Measurements from ENCODE around the gene ZNF76. TPM values are rescaled to one million over a fixed set of nuclear protein-coding genes. Genes with fewer than 3 reads are reported as not detected.

Gene ZNF76
- total and polyA plus RNA-seq, 2 of the 13 experiments (the other 11 are each of a cell fraction or from before 2014, with no cell fraction given), result 13.2 to 26.4 TPM

GRCh38 chr6:35317483-35318195 lies 58.1 kb downstream of the ZNF76 start (continued):
- TF ChIP-seq CERS6 (CRISPR knock-in tag; IDR thresholded peaks at IDR 0.05) (0 out of 2 replicates have a peak, but pooled peaks have one; percentile 27), ELF4 (CRISPR knock-in tag; IDR thresholded peaks at IDR 0.05; ENCODE audit: borderline replicate concordance) (no peak), ZNF180 (CRISPR knock-in tag; IDR thresholded peaks at IDR 0.05; ENCODE audit: borderline replicate concordance, low read depth) (no peak), PCBP2 (optimal IDR thresholded peaks at IDR 0.05; ENCODE audit: low read depth, low read length, poor library complexity, severe bottlenecking) (no peak), SMAD9 (CRISPR knock-in tag; IDR thresholded peaks at IDR 0.05) (0 out of 2 replicates have a peak, but pooled peaks have one; percentile 25), NR2F1 (CRISPR knock-in tag; IDR thresholded peaks at IDR 0.05) (no peak), ZNF431 (CRISPR knock-in tag; IDR thresholded peaks at IDR 0.05; ENCODE audit: borderline replicate concordance, low read depth) (peak; percentile 12; the same call in 1 of the 2 replicates), ZBED4 (CRISPR knock-in tag; IDR thresholded peaks at IDR 0.05; ENCODE audit: borderline replicate concordance) (0 out of 2 replicates have a peak, but pooled peaks have one; percentile 7), EHMT2 (IDR thresholded peaks at IDR 0.05; ENCODE audit: borderline replicate concordance, low read depth, low read length) (no peak)
- TF ChIP-seq, protein P1, sequence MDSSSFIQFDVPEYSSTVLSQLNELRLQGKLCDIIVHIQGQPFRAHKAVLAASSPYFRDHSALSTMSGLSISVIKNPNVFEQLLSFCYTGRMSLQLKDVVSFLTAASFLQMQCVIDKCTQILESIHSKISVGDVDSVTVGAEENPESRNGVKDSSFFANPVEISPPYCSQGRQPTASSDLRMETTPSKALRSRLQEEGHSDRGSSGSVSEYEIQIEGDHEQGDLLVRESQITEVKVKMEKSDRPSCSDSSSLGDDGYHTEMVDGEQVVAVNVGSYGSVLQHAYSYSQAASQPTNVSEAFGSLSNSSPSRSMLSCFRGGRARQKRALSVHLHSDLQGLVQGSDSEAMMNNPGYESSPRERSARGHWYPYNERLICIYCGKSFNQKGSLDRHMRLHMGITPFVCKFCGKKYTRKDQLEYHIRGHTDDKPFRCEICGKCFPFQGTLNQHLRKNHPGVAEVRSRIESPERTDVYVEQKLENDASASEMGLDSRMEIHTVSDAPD (CRISPR knock-in tag; IDR thresholded peaks at IDR 0.05), result peak; percentile 15; the same call in 1 of the 2 replicates
- TF ChIP-seq, protein P2, sequence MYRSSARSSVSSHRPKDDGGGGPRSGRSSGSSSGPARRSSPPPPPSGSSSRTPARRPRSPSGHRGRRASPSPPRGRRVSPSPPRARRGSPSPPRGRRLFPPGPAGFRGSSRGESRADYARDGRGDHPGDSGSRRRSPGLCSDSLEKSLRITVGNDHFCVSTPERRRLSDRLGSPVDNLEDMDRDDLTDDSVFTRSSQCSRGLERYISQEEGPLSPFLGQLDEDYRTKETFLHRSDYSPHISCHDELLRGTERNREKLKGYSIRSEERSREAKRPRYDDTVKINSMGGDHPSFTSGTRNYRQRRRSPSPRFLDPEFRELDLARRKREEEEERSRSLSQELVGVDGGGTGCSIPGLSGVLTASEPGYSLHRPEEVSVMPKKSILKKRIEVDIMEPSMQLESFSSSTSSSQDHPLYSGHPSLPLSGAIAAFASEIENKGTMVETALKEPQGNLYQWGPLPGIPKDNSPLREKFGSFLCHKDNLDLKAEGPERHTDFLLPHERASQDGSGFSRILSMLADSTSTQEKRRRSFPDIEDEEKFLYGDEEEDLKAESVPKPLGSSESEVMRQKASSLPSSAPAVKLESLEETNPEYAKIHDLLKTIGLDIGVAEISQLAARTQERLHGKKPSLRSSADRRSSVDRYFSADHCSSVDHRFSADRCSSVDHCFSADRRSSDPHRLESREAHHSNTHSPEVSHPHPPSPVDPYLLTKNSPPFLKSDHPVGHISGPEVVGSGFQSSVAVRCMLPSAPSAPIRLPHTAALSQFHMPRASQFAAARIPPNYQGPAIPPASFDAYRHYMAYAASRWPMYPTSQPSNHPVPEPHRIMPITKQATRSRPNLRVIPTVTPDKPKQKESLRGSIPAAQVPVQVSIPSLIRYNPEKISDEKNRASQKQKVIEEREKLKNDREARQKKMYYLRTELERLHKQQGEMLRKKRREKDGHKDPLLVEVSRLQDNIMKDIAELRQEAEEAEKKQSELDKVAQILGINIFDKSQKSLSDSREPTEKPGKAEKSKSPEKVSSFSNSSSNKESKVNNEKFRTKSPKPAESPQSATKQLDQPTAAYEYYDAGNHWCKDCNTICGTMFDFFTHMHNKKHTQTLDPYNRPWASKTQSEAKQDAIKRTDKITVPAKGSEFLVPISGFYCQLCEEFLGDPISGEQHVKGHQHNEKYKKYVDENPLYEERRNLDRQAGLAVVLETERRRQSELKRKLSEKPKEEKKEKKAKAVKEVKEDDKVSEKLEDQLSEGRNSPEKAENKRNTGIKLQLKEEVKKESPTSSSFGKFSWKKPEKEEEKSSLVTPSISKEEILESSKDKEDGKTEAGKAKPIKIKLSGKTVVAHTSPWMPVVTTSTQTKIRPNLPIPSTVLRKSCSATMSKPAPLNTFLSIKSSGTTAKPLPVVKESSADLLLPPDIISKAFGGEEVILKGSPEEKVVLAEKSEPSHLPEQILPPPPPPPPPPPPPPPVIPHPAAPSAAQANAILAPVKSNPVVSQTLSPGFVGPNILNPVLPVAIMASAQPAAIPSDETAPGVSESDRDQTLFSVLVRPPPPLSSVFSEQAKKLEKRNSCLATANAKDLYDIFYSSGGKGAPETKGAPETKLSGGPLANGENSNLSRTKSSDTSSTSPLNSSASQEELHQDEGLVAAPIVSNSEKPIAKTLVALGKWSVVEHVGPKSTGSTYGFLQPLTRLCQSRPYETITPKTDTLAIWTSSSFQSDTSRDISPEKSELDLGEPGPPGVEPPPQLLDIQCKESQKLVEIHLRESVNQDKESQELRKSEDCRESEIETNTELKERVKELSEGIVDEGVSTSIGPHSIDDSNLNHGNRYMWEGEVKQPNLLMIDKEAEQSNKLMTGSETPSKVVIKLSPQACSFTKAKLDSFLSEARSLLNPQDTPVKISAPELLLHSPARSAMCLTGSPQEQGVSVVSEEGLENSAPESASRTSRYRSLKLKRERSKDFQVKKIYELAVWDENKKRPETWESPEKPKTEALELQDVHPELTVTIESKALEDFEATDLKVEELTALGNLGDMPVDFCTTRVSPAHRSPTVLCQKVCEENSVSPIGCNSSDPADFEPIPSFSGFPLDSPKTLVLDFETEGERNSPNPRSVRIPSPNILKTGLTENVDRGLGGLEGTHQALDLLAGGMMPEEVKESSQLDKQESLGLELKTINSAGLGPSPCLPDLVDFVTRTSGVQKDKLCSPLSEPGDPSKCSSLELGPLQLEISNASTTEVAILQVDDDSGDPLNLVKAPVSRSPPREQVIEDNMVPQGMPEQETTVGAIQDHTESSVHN (CRISPR knock-in tag; IDR thresholded peaks at IDR 0.05), result no peak
